ENCODE results near the gene TMPRSS15.

Gene TMPRSS15

GRCh38 chr21:18253221-18253620 is 150.4 kb downstream of the TMPRSS15 start:
- no peaks in the 10 kb centered on the region for H3K4me1 ChIP-seq (ENCODE audit: insufficient read depth, poor library complexity, severe bottlenecking)
- DNase-seq (ENCODE audit: low spot score): no peak
- no peak for ATAC-seq (ENCODE audit: low read depth)
- TF ChIP-seq, protein P1, sequence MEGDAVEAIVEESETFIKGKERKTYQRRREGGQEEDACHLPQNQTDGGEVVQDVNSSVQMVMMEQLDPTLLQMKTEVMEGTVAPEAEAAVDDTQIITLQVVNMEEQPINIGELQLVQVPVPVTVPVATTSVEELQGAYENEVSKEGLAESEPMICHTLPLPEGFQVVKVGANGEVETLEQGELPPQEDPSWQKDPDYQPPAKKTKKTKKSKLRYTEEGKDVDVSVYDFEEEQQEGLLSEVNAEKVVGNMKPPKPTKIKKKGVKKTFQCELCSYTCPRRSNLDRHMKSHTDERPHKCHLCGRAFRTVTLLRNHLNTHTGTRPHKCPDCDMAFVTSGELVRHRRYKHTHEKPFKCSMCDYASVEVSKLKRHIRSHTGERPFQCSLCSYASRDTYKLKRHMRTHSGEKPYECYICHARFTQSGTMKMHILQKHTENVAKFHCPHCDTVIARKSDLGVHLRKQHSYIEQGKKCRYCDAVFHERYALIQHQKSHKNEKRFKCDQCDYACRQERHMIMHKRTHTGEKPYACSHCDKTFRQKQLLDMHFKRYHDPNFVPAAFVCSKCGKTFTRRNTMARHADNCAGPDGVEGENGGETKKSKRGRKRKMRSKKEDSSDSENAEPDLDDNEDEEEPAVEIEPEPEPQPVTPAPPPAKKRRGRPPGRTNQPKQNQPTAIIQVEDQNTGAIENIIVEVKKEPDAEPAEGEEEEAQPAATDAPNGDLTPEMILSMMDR (IDR thresholded peaks at IDR 0.05; ENCODE audit: poor library complexity, severe bottlenecking): no peak
- no peaks in the 10 kb centered on the region for H3K36me3 ChIP-seq (ENCODE audit: low read depth)
- no peak overlapping the region for H3K27ac ChIP-seq (ENCODE audit: poor library complexity, severe bottlenecking)
- H3K9me3 ChIP-seq (ENCODE audit: severe bottlenecking): no peaks in the 10 kb centered on the region
- H3K27me3 ChIP-seq (ENCODE audit: insufficient read depth, poor library complexity, severe bottlenecking): peaks cover 13% of the 10 kb centered on the region
- no peak overlapping the region for H3K4me3 ChIP-seq (ENCODE audit: severe bottlenecking)

DNA sequence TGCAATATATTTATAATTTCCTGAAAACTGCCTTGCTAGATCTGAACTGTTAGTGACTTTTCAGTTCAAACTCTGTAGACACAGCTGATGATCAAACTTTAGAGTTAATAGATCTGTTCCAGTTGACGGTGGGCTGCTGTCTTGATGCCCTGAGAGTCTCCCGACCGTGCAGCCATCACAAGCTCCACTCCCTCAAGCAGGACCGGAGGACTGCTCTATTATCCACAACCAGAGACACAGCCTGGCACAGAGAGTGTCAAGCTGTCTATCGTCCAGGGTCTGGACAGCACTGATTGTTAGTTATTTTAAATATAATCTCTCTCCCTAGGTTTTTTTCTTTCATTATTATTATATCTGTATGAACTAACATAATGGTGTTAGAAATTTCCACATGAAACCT is 150.9 kb downstream of the TMPRSS15 start:
- TF ChIP-seq, protein P1 (IDR thresholded peaks at IDR 0.05; ENCODE audit: poor library complexity, severe bottlenecking): no peak
- no peak; the same call in 2 of the 3 replicates for ATAC-seq (ENCODE audit: low read depth)
- H3K36me3 ChIP-seq (ENCODE audit: low read depth): no peaks in the 10 kb centered on the region

DNA sequence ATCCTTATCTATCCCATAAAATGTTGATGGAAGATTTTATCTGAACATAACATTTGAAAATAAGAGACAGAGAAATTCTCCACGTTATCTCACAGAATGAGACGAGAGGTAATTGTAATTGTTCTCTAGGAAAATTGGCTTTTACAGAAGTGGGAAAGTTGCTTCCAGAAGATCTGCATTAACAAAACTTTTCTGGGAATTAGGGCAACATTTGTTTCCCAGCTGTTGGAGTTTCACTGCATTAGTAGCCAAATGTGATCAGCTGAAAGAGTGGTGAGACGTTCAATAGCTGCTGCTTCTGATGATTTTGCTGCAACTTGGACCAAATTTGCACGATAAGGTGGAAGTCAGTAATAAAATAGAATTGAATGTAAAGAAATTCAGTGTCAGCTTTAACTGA is 151.3 kb downstream of the TMPRSS15 start:
- no peaks in the 10 kb centered on the region for H3K9me3 ChIP-seq (ENCODE audit: severe bottlenecking)
- no peak overlapping the region for H3K4me3 ChIP-seq (ENCODE audit: severe bottlenecking)
- no peaks in the 10 kb centered on the region for H3K4me1 ChIP-seq (ENCODE audit: insufficient read depth, poor library complexity, severe bottlenecking)
- DNase-seq (ENCODE audit: low spot score) (no peak), ATAC-seq (ENCODE audit: low read depth) (no peak)
- no peak overlapping the region for H3K27ac ChIP-seq (ENCODE audit: poor library complexity, severe bottlenecking)
- H3K36me3 ChIP-seq (ENCODE audit: low read depth): no peaks in the 10 kb centered on the region
- peaks cover 18% of the 10 kb centered on the region for H3K27me3 ChIP-seq (ENCODE audit: insufficient read depth, poor library complexity, severe bottlenecking)
- TF ChIP-seq, protein P1 (IDR thresholded peaks at IDR 0.05; ENCODE audit: poor library complexity, severe bottlenecking): no peak

More for the DNA sequence above, 150.9 kb downstream of the TMPRSS15 start:
- Histone ChIP-seq H3K4me3 (ENCODE audit: severe bottlenecking) (no peak overlapping the region), H3K27ac (ENCODE audit: poor library complexity, severe bottlenecking) (no peak overlapping the region), H3K9me3 (ENCODE audit: severe bottlenecking) (no peaks in the 10 kb centered on the region), H3K27me3 (ENCODE audit: insufficient read depth, poor library complexity, severe bottlenecking) (peaks cover 13% of the 10 kb centered on the region), H3K4me1 (ENCODE audit: insufficient read depth, poor library complexity, severe bottlenecking) (no peaks in the 10 kb centered on the region)
- DNase-seq (ENCODE audit: low spot score): no peak

GRCh38 chr21:18251065-18251464 is 152.5 kb downstream of the TMPRSS15 start:
- Histone ChIP-seq H3K4me1 (ENCODE audit: insufficient read depth, poor library complexity, severe bottlenecking) (no peaks in the 10 kb centered on the region), H3K27me3 (ENCODE audit: insufficient read depth, poor library complexity, severe bottlenecking) (peaks cover 28% of the 10 kb centered on the region), H3K9me3 (ENCODE audit: severe bottlenecking) (no peaks in the 10 kb centered on the region), H3K36me3 (ENCODE audit: low read depth) (no peaks in the 10 kb centered on the region), H3K27ac (ENCODE audit: poor library complexity, severe bottlenecking) (no peak overlapping the region), H3K4me3 (ENCODE audit: severe bottlenecking) (no peak overlapping the region)
- ATAC-seq (ENCODE audit: low read depth) (no peak), DNase-seq (ENCODE audit: low spot score) (no peak)
- TF ChIP-seq, protein P1 (IDR thresholded peaks at IDR 0.05; ENCODE audit: poor library complexity, severe bottlenecking): no peak

DNA sequence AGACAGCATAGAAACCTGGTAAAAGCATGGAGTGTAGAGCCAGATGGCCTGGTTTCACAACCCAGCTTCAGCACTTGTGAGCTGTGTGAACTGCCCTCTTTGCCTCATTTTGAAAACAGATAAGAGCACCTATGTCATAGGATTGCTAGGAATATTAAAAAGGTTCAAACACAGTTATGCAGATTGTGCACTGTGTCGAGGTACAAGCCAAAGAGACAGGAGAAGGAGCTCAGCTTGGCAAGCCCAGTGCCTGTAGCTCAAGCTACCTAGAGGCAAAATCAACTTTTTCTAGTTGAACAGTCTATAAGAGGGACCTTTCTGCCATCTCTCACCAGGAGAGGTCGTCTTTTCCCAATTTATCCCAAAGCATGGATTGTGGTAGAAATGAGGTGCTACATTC is 153.9 kb downstream of the TMPRSS15 start:
- peaks cover 42% of the 10 kb centered on the region for H3K27me3 ChIP-seq (ENCODE audit: insufficient read depth, poor library complexity, severe bottlenecking)
- no peaks in the 10 kb centered on the region for H3K4me1 ChIP-seq (ENCODE audit: insufficient read depth, poor library complexity, severe bottlenecking)
- TF ChIP-seq, protein P1 (IDR thresholded peaks at IDR 0.05; ENCODE audit: poor library complexity, severe bottlenecking): peak; percentile 13
- H3K4me3 ChIP-seq (ENCODE audit: severe bottlenecking): no peak overlapping the region
- H3K9me3 ChIP-seq (ENCODE audit: severe bottlenecking): no peaks in the 10 kb centered on the region
- H3K36me3 ChIP-seq (ENCODE audit: low read depth): no peaks in the 10 kb centered on the region
- ATAC-seq (ENCODE audit: low read depth) (no peak), DNase-seq (ENCODE audit: low spot score) (no peak)
- no peak overlapping the region for H3K27ac ChIP-seq (ENCODE audit: poor library complexity, severe bottlenecking)
